Breast epithelium (tissue), 3 donors: ENCODE results near the gene RBM5.

Source experiments
- POLR2A ChIP-seq: fragments of 450-650 bp; IDR thresholded peaks from one replicate; pipeline ENCODE4 v1.6.1; 2016; ENCODE audit warnings: antibody characterized with exemption, mild to moderate bottlenecking, moderate library complexity
- POLR2AphosphoS5 ChIP-seq, 3 donors: sonication (generic); formaldehyde crosslinking; IDR thresholded peaks; one replicate each; pipeline ENCODE4 v1.6.1; 2017; ENCODE audit warnings: antibody characterized with exemption in 3 of 3
- TF ChIP-seq, protein P1 (sequence below), 3 donors: fragments of 450-650 bp; IDR thresholded peaks; one replicate each; pipeline ENCODE4 v1.5.1; 2016 to 2017; ENCODE audit warnings: antibody characterized with exemption in 3 of 3, mild to moderate bottlenecking in 3 of 3, moderate library complexity in 3 of 3

GRCh38 chr3:50165910-50166538 is 77.3 kb downstream of the RBM5 start:
- no peak for TF ChIP-seq POLR2A
- TF ChIP-seq, protein P1, sequence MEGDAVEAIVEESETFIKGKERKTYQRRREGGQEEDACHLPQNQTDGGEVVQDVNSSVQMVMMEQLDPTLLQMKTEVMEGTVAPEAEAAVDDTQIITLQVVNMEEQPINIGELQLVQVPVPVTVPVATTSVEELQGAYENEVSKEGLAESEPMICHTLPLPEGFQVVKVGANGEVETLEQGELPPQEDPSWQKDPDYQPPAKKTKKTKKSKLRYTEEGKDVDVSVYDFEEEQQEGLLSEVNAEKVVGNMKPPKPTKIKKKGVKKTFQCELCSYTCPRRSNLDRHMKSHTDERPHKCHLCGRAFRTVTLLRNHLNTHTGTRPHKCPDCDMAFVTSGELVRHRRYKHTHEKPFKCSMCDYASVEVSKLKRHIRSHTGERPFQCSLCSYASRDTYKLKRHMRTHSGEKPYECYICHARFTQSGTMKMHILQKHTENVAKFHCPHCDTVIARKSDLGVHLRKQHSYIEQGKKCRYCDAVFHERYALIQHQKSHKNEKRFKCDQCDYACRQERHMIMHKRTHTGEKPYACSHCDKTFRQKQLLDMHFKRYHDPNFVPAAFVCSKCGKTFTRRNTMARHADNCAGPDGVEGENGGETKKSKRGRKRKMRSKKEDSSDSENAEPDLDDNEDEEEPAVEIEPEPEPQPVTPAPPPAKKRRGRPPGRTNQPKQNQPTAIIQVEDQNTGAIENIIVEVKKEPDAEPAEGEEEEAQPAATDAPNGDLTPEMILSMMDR (IDR thresholded peaks at IDR 0.05), result no peak
- no peak for TF ChIP-seq POLR2AphosphoS5 (IDR thresholded peaks at IDR 0.05)
